GM12878 (cell line): ENCODE results near the gene OXA1L. TPM values are rescaled to one million over a fixed set of nuclear protein-coding genes. Genes with fewer than 3 reads are reported as not detected.

ENCODE experiments used
- ATAC-seq: fragments of 200-7000 bp; cut with Tn5 transposase; 3 replicates; pipeline ENCODE4 v1.9.1; 2020; ENCODE audit warnings: mild to moderate bottlenecking, moderate library complexity
- BruUV-seq: library from RNA; stranded (reverse); fragments of 400-500 nt; replicated peaks from 2 replicates; lab custom pipeline; 2021; lab: Mats Ljungman, UMichigan
- CTCF ChIA-PET: fragments of 300-600 bp; sonication (Branson Sonifier 250); formaldehyde crosslinking; extraction: SDS; loops from one replicate; lab custom pipeline; 2021; ENCODE audit warnings: inconsistent platforms; lab: Yijun Ruan, JAX
- POLR2A ChIA-PET: fragments of 350-600 bp; formaldehyde crosslinking; extraction: SDS; loops from one replicate; lab custom pipeline; 2021; ENCODE audit warnings: inconsistent platforms; lab: Charles Lee
- RAD21 ChIA-PET: fragments of 300-600 bp; sonication (Branson Sonifier 250); formaldehyde crosslinking; loops from one replicate; lab custom pipeline; 2023; ENCODE audit warnings: antibody characterized with exemption; ENCODE audit not compliant: unreplicated experiment; lab: Charles Lee
- SMC1A ChIA-PET: fragments of 300-600 bp; sonication (Branson Sonifier 250); formaldehyde crosslinking; loops from one replicate; lab custom pipeline; 2023; ENCODE audit not compliant: unreplicated experiment, uncharacterized antibody; lab: Charles Lee
- DNase-seq: peaks from one replicate; pipeline ENCODE4 v3.0.0-alpha.2; 2011; ENCODE audit warnings: low read depth, low spot score
- FAIRE-seq: peaks from 3 replicates; lab custom pipeline; 2011; peaks lifted over from hg19 to GRCh38; lab: Jason Lieb, UNC
- H2AFZ ChIP-seq: 2 replicates; pipeline ENCODE4 v1.6.0; 2011; ENCODE audit warnings: low read depth, low read length, control low read depth; ENCODE audit not compliant: control insufficient read depth
- H3K27ac ChIP-seq: 2 replicates; pipeline ENCODE4 v1.5.1; 2011; ENCODE audit warnings: control low read depth; ENCODE audit not compliant: control insufficient read depth, insufficient read depth
- H3K27me3 ChIP-seq, 2 experiments: replicated peaks in 1 of 2; 2 replicates each; pipeline versions ENCODE4 v1.6.0 to v1.6.1; 2011; ENCODE audit warnings: low read length in 1 of 2; ENCODE audit not compliant: control insufficient read depth in 2 of 2, insufficient read depth in 2 of 2
- H3K36me3 ChIP-seq, 2 experiments: 2 replicates each; pipeline ENCODE4 v1.5.1; 2011; ENCODE audit warnings: low read length in 1 of 2; ENCODE audit not compliant: control insufficient read depth in 2 of 2, insufficient read depth in 2 of 2
- H3K4me1 ChIP-seq: 2 replicates; pipeline ENCODE4 v1.6.1; 2011; ENCODE audit warnings: mild to moderate bottlenecking, low read length, moderate library complexity, mixed read lengths; ENCODE audit not compliant: control insufficient read depth, insufficient read depth
- H3K4me2 ChIP-seq: 2 replicates; pipeline ENCODE4 v1.6.0; 2011; ENCODE audit warnings: control low read depth; ENCODE audit not compliant: control insufficient read depth, insufficient read depth
- H3K4me3 ChIP-seq: fragments of 200-600 bp; sonication (generic); 2 replicates; pipeline ENCODE4 v1.5.1; 2016
- H3K79me2 ChIP-seq: 2 replicates; pipeline ENCODE4 v1.6.0; 2011; ENCODE audit warnings: low read length; ENCODE audit not compliant: control insufficient read depth, insufficient read depth
- H3K9ac ChIP-seq: 2 replicates; pipeline ENCODE4 v1.8.0; 2011; ENCODE audit warnings: low read length, control low read depth, mixed read lengths; ENCODE audit not compliant: control insufficient read depth, insufficient read depth
- H3K9me3 ChIP-seq: replicated peaks from 3 replicates; pipeline ENCODE4 v1.5.1; 2011; ENCODE audit warnings: mild to moderate bottlenecking, low read length; ENCODE audit not compliant: control insufficient read depth, insufficient read depth
- H4K20me1 ChIP-seq: 2 replicates; pipeline ENCODE4 v1.6.0; 2011; ENCODE audit not compliant: control insufficient read depth, insufficient read depth
- ATF2 ChIP-seq: IDR thresholded peaks from 2 replicates; pipeline ENCODE4 v1.6.1; 2012; ENCODE audit warnings: low read length, inconsistent platforms
- CBX5 ChIP-seq: sonication (generic); IDR thresholded peaks from 2 replicates; pipeline ENCODE4 v1.6.1; 2016; ENCODE audit warnings: low read depth, moderate library complexity, mild to moderate bottlenecking, inconsistent platforms
- CEBPB ChIP-seq, 2 experiments: fragments of 150-350 bp in 1 of 2; IDR thresholded peaks; 2 replicates each; pipeline ENCODE4 v1.6.1; 2012 to 2014; ENCODE audit warnings: low read depth in 2 of 2, low read length in 2 of 2, borderline replicate concordance in 1 of 2, inconsistent platforms in 1 of 2
- CHD2 ChIP-seq: IDR thresholded peaks from 2 replicates; pipeline ENCODE4 v1.6.1; 2011; ENCODE audit warnings: low read depth, low read length, improper control_type of control experiment, borderline replicate concordance
- CTCF ChIP-seq, 3 experiments: IDR thresholded peaks in 2 of 3; conservative IDR thresholded peaks in 1 of 3; 2 replicates each; pipeline ENCODE4 v1.5.1; 2011; ENCODE audit warnings: low read depth in 3 of 3, low read length in 3 of 3, mild to moderate bottlenecking in 3 of 3, control low read depth in 2 of 3, moderate library complexity in 2 of 3, inconsistent platforms in 1 of 3, mixed read lengths in 1 of 3; ENCODE audit not compliant: control insufficient read depth in 2 of 3, insufficient read depth in 1 of 3; ENCODE audit errors: extremely low read depth in 1 of 3
- ELK1 ChIP-seq: IDR thresholded peaks from 2 replicates; pipeline ENCODE4 v1.6.1; 2012; ENCODE audit warnings: low read depth, low read length, improper control_type of control experiment
- IRF3 ChIP-seq: fragments of 450-650 bp; IDR thresholded peaks from 2 replicates; pipeline ENCODE4 v1.6.1; 2014; ENCODE audit warnings: mild to moderate bottlenecking
- MEF2A ChIP-seq: IDR thresholded peaks from 2 replicates; pipeline ENCODE4 v1.6.1; 2011; ENCODE audit warnings: low read depth, mild to moderate bottlenecking, low read length, moderate library complexity; ENCODE audit not compliant: insufficient read depth
- RAD21 ChIP-seq: IDR thresholded peaks from 2 replicates; pipeline ENCODE4 v1.6.1; 2011; ENCODE audit warnings: mild to moderate bottlenecking, low read depth, low read length, moderate library complexity; ENCODE audit not compliant: insufficient read depth
- RBBP5 ChIP-seq: fragments of 200-600 bp; sonication (generic); conservative IDR thresholded peaks from 2 replicates; pipeline ENCODE4 v1.6.1; 2016
- RELA ChIP-seq: fragments of 450-650 bp; IDR thresholded peaks from 2 replicates; pipeline ENCODE4 v1.8.0; 2014; ENCODE audit warnings: borderline replicate concordance; ENCODE audit not compliant: partially characterized antibody
- SMC3 ChIP-seq: IDR thresholded peaks from 2 replicates; pipeline ENCODE4 v1.6.1; 2011; ENCODE audit warnings: low read length, improper control_type of control experiment, borderline replicate concordance
- SUPT20H ChIP-seq: IDR thresholded peaks from 2 replicates; pipeline ENCODE4 v1.6.1; 2011; ENCODE audit warnings: low read depth, mild to moderate bottlenecking, low read length, moderate library complexity, borderline replicate concordance; ENCODE audit not compliant: control insufficient read depth
- TCF7 ChIP-seq: IDR thresholded peaks from 2 replicates; pipeline ENCODE4 v1.6.1; 2014; ENCODE audit warnings: antibody characterized with exemption, borderline replicate concordance
- ZNF622 ChIP-seq: fragments of 450-650 bp; IDR thresholded peaks from 2 replicates; pipeline ENCODE4 v1.6.1; 2017; ENCODE audit warnings: mild to moderate bottlenecking, inconsistent platforms
- ZSCAN29 ChIP-seq: fragments of 450-650 bp; IDR thresholded peaks from 2 replicates; pipeline ENCODE4 v1.6.1; 2017; ENCODE audit warnings: mild to moderate bottlenecking, moderate library complexity
- ZZZ3 ChIP-seq: IDR thresholded peaks from 2 replicates; pipeline ENCODE4 v1.6.1; 2011; ENCODE audit warnings: low read depth; ENCODE audit not compliant: control insufficient read depth, insufficient read length
- WGBS: methylation state at CpG from one replicate; pipeline ENCODE4 v1.1.6; 2016; ENCODE audit warnings: low lambda C conversion rate; ENCODE audit not compliant: insufficient replicate concordance, insufficient coverage; ENCODE audit errors: missing lambda C conversion rate; 5-methylcytosine and 5-hydroxymethylcytosine counted together
- in situ Hi-C: fragments of 300-500 bp; cut with MboI; formaldehyde crosslinking; loops from 9 replicates; pipeline ENCODE4 v1.14.3; 2018; ENCODE audit warnings: mixed read lengths
- intact Hi-C: fragments of 100-400 bp; cut with micrococcal nuclease; formaldehyde crosslinking; loops from one replicate; pipeline ENCODE4 v1.14.2; 2022; ENCODE audit not compliant: unreplicated experiment
- polyA plus RNA-seq, 11 experiments: library from polyadenylated mRNA; depleted of rRNA in 4 of 11; unstranded in 6 of 11; stranded (reverse) in 5 of 11; fragments of >200 nt; fragmentation: Nextera tagmentation in 4 of 11; fragmentation: Illumina TruSeq in 1 of 11; extraction: Ambion mirVana in 4 of 11; extraction: Trizol in 1 of 11; gene quantifications; 1 replicate in 1 of 11; 2 replicates in 10 of 11; pipeline versions ENCODE4 v1.2.1 to v1.2.3, GENCODE V29; 2011 to 2016; ENCODE audit warnings: inconsistent platforms in 2 of 11, missing spikeins in 2 of 11, low read depth in 1 of 11
- total RNA-seq, 4 experiments: library from RNA; depleted of rRNA in 3 of 4; stranded (reverse); fragments of >200 nt in 3 of 4; fragmentation: Illumina TruSeq in 1 of 4; extraction: Trizol in 1 of 4; gene quantifications; 2 replicates each; pipeline versions ENCODE4 v1.2.1 to v1.2.3, GENCODE V29; 2013 to 2021

Gene OXA1L
- total and polyA plus RNA-seq, 10 of the 15 experiments (the other 5 are each of a cell fraction or from before 2014, with no cell fraction given), result 105 to 289 (median 146) TPM

GRCh38 chr14:22796087-22796707 is 29.7 kb downstream of the OXA1L start:
- ChIA-PET CTCF (interaction anchor here (1.0 to 4.1 kb wide), 11 partner anchors 10 to 240 kb away, joined by 3 to 37 read pairs (median 4); partner anchors contain the start of gene SLC7A7), SMC1A (interaction anchor here (0.8 to 20.3 kb wide), 10 partner anchors 13 to 320 kb away, joined by 3 to 395 read pairs (median 4); partner anchors contain the start of genes OXA1L and SLC7A7), POLR2A (interaction anchor here (0.6 to 11.3 kb wide), 5 partner anchors 11 to 43 kb away, joined by 3 to 245 read pairs (median 4); partner anchors contain the start of gene SLC7A7), RAD21 (interaction anchor here (1.1 to 9.8 kb wide), 9 partner anchors 11 to 238 kb away, joined by 3 to 219 read pairs (median 6); partner anchors contain the start of genes LRP10, OXA1L and SLC7A7)
- DNase-seq (peak; percentile 78), FAIRE-seq (peak; percentile 38), ATAC-seq (peak; percentile 70)
- 6% methylated on average over 5 of the region's 5 CpGs for WGBS
- peak overlapping the region; percentile 32 for H3K4me2 ChIP-seq
- TSS peak; percentile 95 for BruUV-seq
- no peaks in the 10 kb centered on the region for H4K20me1 ChIP-seq
- H3K79me2 ChIP-seq, result peaks cover 37% of the 10 kb centered on the region
- H3K36me3 ChIP-seq, result peaks cover 0 to 2% of the 10 kb centered on the region in 2 experiments; a peak in 2 of 4 replicates
- in situ Hi-C loops (no loop called here), intact Hi-C loops (loop anchor here (10.0 kb wide), 1 partner anchor 311 kb away; no protein-coding TSS in a partner anchor)
- H3K9me3 ChIP-seq, result no peaks in the 10 kb centered on the region; the same call in 2 of the 3 replicates
- H3K4me3 ChIP-seq, result 0 out of 2 replicates have a peak overlapping the region, but pooled peaks have one; percentile 6
- H3K27me3 ChIP-seq, result no peaks in the 10 kb centered on the region
- peak overlapping the region; percentile 83 for H3K27ac ChIP-seq
- no peak overlapping the region for H2AFZ ChIP-seq
- H3K4me1 ChIP-seq, result peaks cover 54% of the 10 kb centered on the region
- peak overlapping the region; percentile 50 for H3K9ac ChIP-seq
- TF ChIP-seq RAD21 (no peak), CBX5 (peak; percentile 78; the same call in 1 of the 2 replicates), MEF2A (peak; percentile 73; the same call in 1 of the 2 replicates), ELK1 (no peak), CHD2 (0 out of 2 replicates have a peak, but pooled peaks have one; percentile 49), CTCF (IDR thresholded peaks at IDR 0.05 in 2 of 3, conservative IDR thresholded peaks at IDR 0.05 in 1 of 3; ENCODE audit: control insufficient read depth in 2 of 3, extremely low read depth in 1 of 3, insufficient read depth in 1 of 3, low read depth in 3 of 3, low read length in 3 of 3) (no peak), ZSCAN29 (no peak), CEBPB (IDR thresholded peaks at IDR 0.05; ENCODE audit: borderline replicate concordance in 1 of 2, low read depth in 2 of 2, low read length in 2 of 2) (no peak), TCF7 (peak; percentile 83), ZZZ3 (no peak), IRF3 (no peak), RELA (no peak), ZNF622 (no peak), SMC3 (no peak), RBBP5 (no peak), ATF2 (peak; percentile 90), SUPT20H (no peak)
